Measurements from ENCODE around the gene DOCK4. TPM values are rescaled to one million over a fixed set of nuclear protein-coding genes. Genes with fewer than 3 reads are reported as not detected.
"Not testable (repeated sequence)": the region's sequence is repeated elsewhere in the genome, so short reads cannot be mapped to it uniquely, and the experiment has no call there.

DOCK4 gene
- total RNA-seq, 1 donor from 2014 or later = 60.3 TPM

GRCh38 chr7:112252691-112253090 lies 46.5 kb upstream of the DOCK4 start:
- TF ChIP-seq, protein P1, sequence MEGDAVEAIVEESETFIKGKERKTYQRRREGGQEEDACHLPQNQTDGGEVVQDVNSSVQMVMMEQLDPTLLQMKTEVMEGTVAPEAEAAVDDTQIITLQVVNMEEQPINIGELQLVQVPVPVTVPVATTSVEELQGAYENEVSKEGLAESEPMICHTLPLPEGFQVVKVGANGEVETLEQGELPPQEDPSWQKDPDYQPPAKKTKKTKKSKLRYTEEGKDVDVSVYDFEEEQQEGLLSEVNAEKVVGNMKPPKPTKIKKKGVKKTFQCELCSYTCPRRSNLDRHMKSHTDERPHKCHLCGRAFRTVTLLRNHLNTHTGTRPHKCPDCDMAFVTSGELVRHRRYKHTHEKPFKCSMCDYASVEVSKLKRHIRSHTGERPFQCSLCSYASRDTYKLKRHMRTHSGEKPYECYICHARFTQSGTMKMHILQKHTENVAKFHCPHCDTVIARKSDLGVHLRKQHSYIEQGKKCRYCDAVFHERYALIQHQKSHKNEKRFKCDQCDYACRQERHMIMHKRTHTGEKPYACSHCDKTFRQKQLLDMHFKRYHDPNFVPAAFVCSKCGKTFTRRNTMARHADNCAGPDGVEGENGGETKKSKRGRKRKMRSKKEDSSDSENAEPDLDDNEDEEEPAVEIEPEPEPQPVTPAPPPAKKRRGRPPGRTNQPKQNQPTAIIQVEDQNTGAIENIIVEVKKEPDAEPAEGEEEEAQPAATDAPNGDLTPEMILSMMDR (IDR thresholded peaks at IDR 0.05; ENCODE audit: partially characterized antibody, unreplicated experiment) = no peak
- H3K4me3 Mint-ChIP-seq (ENCODE audit: unreplicated experiment) = no peak overlapping the region
- peaks cover 6% of the 10 kb centered on the region for H3K36me3 Mint-ChIP-seq (ENCODE audit: unreplicated experiment)
- peaks cover 2% of the 10 kb centered on the region for H3K27me3 Mint-ChIP-seq (ENCODE audit: unreplicated experiment)
- H3K4me1 Mint-ChIP-seq (ENCODE audit: low read depth, unreplicated experiment) = peaks cover 2% of the 10 kb centered on the region
- no peak for DNase-seq
- no peak overlapping the region for H3K27ac Mint-ChIP-seq (ENCODE audit: unreplicated experiment)
- H3K9me3 Mint-ChIP-seq (ENCODE audit: unreplicated experiment) = no peaks in the 10 kb centered on the region

GRCh38 chr7:112252141-112252540 lies 45.9 kb upstream of the DOCK4 start:
- Mint-ChIP-seq H3K27ac (ENCODE audit: unreplicated experiment) (no peak overlapping the region), H3K4me1 (ENCODE audit: low read depth, unreplicated experiment) (peaks cover 2% of the 10 kb centered on the region), H3K27me3 (ENCODE audit: unreplicated experiment) (peaks cover 2% of the 10 kb centered on the region), H3K4me3 (ENCODE audit: unreplicated experiment) (no peak overlapping the region), H3K9me3 (ENCODE audit: unreplicated experiment) (no peaks in the 10 kb centered on the region), H3K36me3 (ENCODE audit: unreplicated experiment) (peaks cover 6% of the 10 kb centered on the region)
- no peak for DNase-seq
- TF ChIP-seq, protein P1 (IDR thresholded peaks at IDR 0.05; ENCODE audit: partially characterized antibody, unreplicated experiment) = no peak

DNA sequence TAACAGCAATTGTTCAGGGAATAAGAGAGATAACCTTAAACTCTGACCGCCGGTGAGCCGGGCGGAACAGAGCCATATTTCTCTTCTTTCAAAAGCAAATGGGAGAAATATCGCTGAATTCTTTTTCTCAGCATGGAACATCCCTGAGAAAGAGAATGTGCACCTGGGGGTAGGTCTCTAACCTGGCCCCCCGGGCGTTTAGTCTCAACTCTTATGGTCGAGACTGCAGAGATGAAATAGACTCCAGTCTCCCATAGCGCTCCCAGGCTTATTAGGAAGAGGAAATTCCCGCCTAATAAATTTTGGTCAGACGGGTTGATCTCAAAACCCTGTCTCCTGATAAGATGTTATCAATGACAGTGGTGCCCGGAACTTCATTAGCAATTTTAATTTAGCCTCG lies 43.8 kb upstream of the DOCK4 start:
- H3K27ac Mint-ChIP-seq (ENCODE audit: unreplicated experiment); H3K4me3 Mint-ChIP-seq (ENCODE audit: unreplicated experiment); H3K9me3 Mint-ChIP-seq (ENCODE audit: unreplicated experiment); H3K36me3 Mint-ChIP-seq (ENCODE audit: unreplicated experiment); H3K27me3 Mint-ChIP-seq (ENCODE audit: unreplicated experiment); H3K4me1 Mint-ChIP-seq (ENCODE audit: low read depth, unreplicated experiment); DNase-seq: not testable (repeated sequence)

GRCh38 chr7:112248598-112248997 lies 42.4 kb upstream of the DOCK4 start:
- Mint-ChIP-seq H3K27me3 (ENCODE audit: unreplicated experiment) (peaks cover 2% of the 10 kb centered on the region), H3K4me1 (ENCODE audit: low read depth, unreplicated experiment) (no peaks in the 10 kb centered on the region)

GRCh38 chr7:112238852-112239610 lies 32.8 kb upstream of the DOCK4 start:
- TF ChIP-seq, protein P1 (IDR thresholded peaks at IDR 0.05; ENCODE audit: partially characterized antibody, unreplicated experiment) = no peak
- H3K27ac Mint-ChIP-seq (ENCODE audit: unreplicated experiment) = no peak overlapping the region
- no peaks in the 10 kb centered on the region for H3K36me3 Mint-ChIP-seq (ENCODE audit: unreplicated experiment)
- H3K27me3 Mint-ChIP-seq (ENCODE audit: unreplicated experiment) = no peaks in the 10 kb centered on the region
- H3K4me1 Mint-ChIP-seq (ENCODE audit: low read depth, unreplicated experiment) = no peaks in the 10 kb centered on the region
- no peak overlapping the region for H3K4me3 Mint-ChIP-seq (ENCODE audit: unreplicated experiment)
- no peak for DNase-seq
- H3K9me3 Mint-ChIP-seq (ENCODE audit: unreplicated experiment) = no peaks in the 10 kb centered on the region

More at GRCh38 chr7:112248598-112248997, 42.4 kb upstream of the DOCK4 start:
- Mint-ChIP-seq H3K4me3 (ENCODE audit: unreplicated experiment) (no peak overlapping the region), H3K9me3 (ENCODE audit: unreplicated experiment) (no peaks in the 10 kb centered on the region), H3K36me3 (ENCODE audit: unreplicated experiment) (peaks cover 6% of the 10 kb centered on the region), H3K27ac (ENCODE audit: unreplicated experiment) (no peak overlapping the region)
- TF ChIP-seq, protein P1 (IDR thresholded peaks at IDR 0.05; ENCODE audit: partially characterized antibody, unreplicated experiment) = no peak
- no peak for DNase-seq
